ENCODE measurements around the gene KRTAP10-8. TPM values are rescaled to one million over a fixed set of nuclear protein-coding genes. Genes with fewer than 3 reads are reported as not detected.
"Not testable (repeated sequence)": the region's sequence is repeated elsewhere in the genome, so short reads cannot be mapped to it uniquely, and the experiment has no call there.

Gene KRTAP10-8
- total RNA-seq, 1 donor from 2014 or later, result not detected

- no peak for DNase-seq (ENCODE audit: low spot score)
- no peak overlapping the region for H3K27ac Mint-ChIP-seq (ENCODE audit: unreplicated experiment)
- no peak for TF ChIP-seq CTCF (IDR thresholded peaks at IDR 0.05)
- H3K4me3 Mint-ChIP-seq (ENCODE audit: unreplicated experiment), result no peak overlapping the region
- H3K9me3 Mint-ChIP-seq (ENCODE audit: low read depth), result peaks cover 24% of the 10 kb centered on the region
- peaks cover 8% of the 10 kb centered on the region for H3K36me3 Mint-ChIP-seq (ENCODE audit: low read depth)
- peaks cover 38% of the 10 kb centered on the region for H3K27me3 Mint-ChIP-seq (ENCODE audit: low read depth)
- H3K4me1 Mint-ChIP-seq (ENCODE audit: low read depth), result no peaks in the 10 kb centered on the region
Observed at GRCh38 chr21:44658541-44658910, 46.6 kb downstream of the KRTAP10-8 start.

- Mint-ChIP-seq H3K36me3 (ENCODE audit: low read depth) (peaks cover 8% of the 10 kb centered on the region), H3K27ac (ENCODE audit: unreplicated experiment) (no peak overlapping the region), H3K4me3 (ENCODE audit: unreplicated experiment) (no peak overlapping the region), H3K9me3 (ENCODE audit: low read depth) (peaks cover 29% of the 10 kb centered on the region), H3K27me3 (ENCODE audit: low read depth) (peaks cover 38% of the 10 kb centered on the region), H3K4me1 (ENCODE audit: low read depth) (no peaks in the 10 kb centered on the region)
- DNase-seq (ENCODE audit: low spot score), result no peak
- no peak for TF ChIP-seq CTCF (IDR thresholded peaks at IDR 0.05)
Observed at GRCh38 chr21:44658913-44659595, 47.2 kb downstream of the KRTAP10-8 start.

GRCh38 chr21:44661567-44661966 lies 49.7 kb downstream of the KRTAP10-8 start:
- not testable (repeated sequence) for DNase-seq (ENCODE audit: low spot score); H3K4me3 Mint-ChIP-seq (ENCODE audit: unreplicated experiment); H3K4me1 Mint-ChIP-seq (ENCODE audit: low read depth); H3K27ac Mint-ChIP-seq (ENCODE audit: unreplicated experiment); H3K36me3 Mint-ChIP-seq (ENCODE audit: low read depth)
- Mint-ChIP-seq H3K27me3 (ENCODE audit: low read depth) (peaks cover 45% of the 10 kb centered on the region), H3K9me3 (ENCODE audit: low read depth) (peaks cover 26% of the 10 kb centered on the region)

Other genes starting within 250 kb of the KRTAP10-8 start
- 3.3 to 8.0 TPM (median 7.4 TPM) in 3 replicates for gene LRRC3, start 156.6 kb upstream of the KRTAP10-8 start, total RNA-seq
- gene KRTAP10-1, start 71.9 kb upstream of the KRTAP10-8 start, total RNA-seq, result not detected in 3 replicates
- not detected in 3 replicates for gene KRTAP10-2, start 60.6 kb upstream of the KRTAP10-8 start, total RNA-seq
- not detected in 3 replicates for gene KRTAP10-3, start 53.3 kb upstream of the KRTAP10-8 start, total RNA-seq
- gene KRTAP10-4, start 38.4 kb upstream of the KRTAP10-8 start, total RNA-seq, result not detected in 3 replicates
- gene KRTAP10-5, start 31.5 kb upstream of the KRTAP10-8 start, total RNA-seq, result not detected in 3 replicates
- gene KRTAP10-6, start 19.6 kb upstream of the KRTAP10-8 start, total RNA-seq, result not detected in 3 replicates
- gene KRTAP10-7, start 11.5 kb upstream of the KRTAP10-8 start, total RNA-seq, result not detected in 3 replicates
- not detected in 3 replicates for gene KRTAP10-9, start 15.0 kb downstream of the KRTAP10-8 start, total RNA-seq
- gene KRTAP10-10, start 25.3 kb downstream of the KRTAP10-8 start, total RNA-seq, result not detected in 3 replicates
- not detected in 3 replicates for gene KRTAP10-11, start 34.3 kb downstream of the KRTAP10-8 start, total RNA-seq
- not detected in 3 replicates for gene KRTAP12-4, start 42.6 kb downstream of the KRTAP10-8 start, total RNA-seq
- not detected in 3 replicates for gene KRTAP12-3, start 45.9 kb downstream of the KRTAP10-8 start, total RNA-seq
- gene KRTAP12-2, start 54.8 kb downstream of the KRTAP10-8 start, total RNA-seq, result not detected in 3 replicates
- not detected in 3 replicates for gene KRTAP12-1, start 70.1 kb downstream of the KRTAP10-8 start, total RNA-seq
- not detected in 3 replicates for gene KRTAP10-12, start 85.1 kb downstream of the KRTAP10-8 start, total RNA-seq
- 0.15 to 0.38 TPM in 2 of 3 replicates, not detected in the other for gene TSPEAR, start 99.5 kb downstream of the KRTAP10-8 start, total RNA-seq
- gene UBE2G2, start 189.7 kb downstream of the KRTAP10-8 start, total RNA-seq, result 48.5 to 75.5 TPM (median 54.8 TPM) in 3 replicates
- 51.3 to 60.3 TPM (median 52.3 TPM) in 3 replicates for gene SUMO3, start 206.0 kb downstream of the KRTAP10-8 start, total RNA-seq